Ovary (tissue), 3 donors: ENCODE measurements around the gene PCDHA7.

Experiments
- EP300 ChIP-seq: sonication (generic); formaldehyde crosslinking; IDR thresholded peaks from one replicate; pipeline ENCODE4 v1.6.1; 2017; ENCODE audit warnings: antibody characterized with exemption
- POLR2A ChIP-seq: fragments of 450-650 bp; IDR thresholded peaks from one replicate; pipeline ENCODE4 v1.6.1; 2017; ENCODE audit warnings: antibody characterized with exemption, mild to moderate bottlenecking, moderate library complexity
- TF ChIP-seq, protein P1 (sequence below), 3 donors: fragments of 450-650 bp in 2 of 3; fragments of 200-600 bp in 1 of 3; IDR thresholded peaks; one replicate each; pipeline versions ENCODE4 v1.5.1 to v1.8.0; 2016 to 2022; ENCODE audit warnings: antibody characterized with exemption in 3 of 3, mild to moderate bottlenecking in 1 of 3
- donor health status: DM: no; HTN: no; CAD: no.

DNA sequence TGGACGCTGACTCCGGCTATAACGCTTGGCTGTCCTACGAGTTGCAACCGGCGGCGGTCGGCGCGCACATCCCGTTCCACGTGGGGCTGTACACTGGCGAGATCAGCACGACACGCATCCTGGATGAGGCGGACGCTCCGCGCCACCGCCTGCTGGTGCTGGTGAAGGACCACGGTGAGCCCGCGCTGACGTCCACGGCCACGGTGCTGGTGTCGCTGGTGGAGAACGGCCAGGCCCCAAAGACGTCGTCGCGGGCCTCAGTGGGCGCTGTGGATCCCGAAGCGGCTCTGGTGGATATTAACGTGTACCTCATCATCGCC lies 43.2 kb downstream of the PCDHA7 start:
- TF ChIP-seq, protein P1, sequence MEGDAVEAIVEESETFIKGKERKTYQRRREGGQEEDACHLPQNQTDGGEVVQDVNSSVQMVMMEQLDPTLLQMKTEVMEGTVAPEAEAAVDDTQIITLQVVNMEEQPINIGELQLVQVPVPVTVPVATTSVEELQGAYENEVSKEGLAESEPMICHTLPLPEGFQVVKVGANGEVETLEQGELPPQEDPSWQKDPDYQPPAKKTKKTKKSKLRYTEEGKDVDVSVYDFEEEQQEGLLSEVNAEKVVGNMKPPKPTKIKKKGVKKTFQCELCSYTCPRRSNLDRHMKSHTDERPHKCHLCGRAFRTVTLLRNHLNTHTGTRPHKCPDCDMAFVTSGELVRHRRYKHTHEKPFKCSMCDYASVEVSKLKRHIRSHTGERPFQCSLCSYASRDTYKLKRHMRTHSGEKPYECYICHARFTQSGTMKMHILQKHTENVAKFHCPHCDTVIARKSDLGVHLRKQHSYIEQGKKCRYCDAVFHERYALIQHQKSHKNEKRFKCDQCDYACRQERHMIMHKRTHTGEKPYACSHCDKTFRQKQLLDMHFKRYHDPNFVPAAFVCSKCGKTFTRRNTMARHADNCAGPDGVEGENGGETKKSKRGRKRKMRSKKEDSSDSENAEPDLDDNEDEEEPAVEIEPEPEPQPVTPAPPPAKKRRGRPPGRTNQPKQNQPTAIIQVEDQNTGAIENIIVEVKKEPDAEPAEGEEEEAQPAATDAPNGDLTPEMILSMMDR (IDR thresholded peaks at IDR 0.05), result no peak
- no peak for TF ChIP-seq POLR2A
- no peak for TF ChIP-seq EP300
